IMR-90 (cell line): ENCODE results near the gene SMARCD1. TPM values are rescaled to one million over a fixed set of nuclear protein-coding genes. Genes with fewer than 3 reads are reported as not detected.

Experiments used
- ATAC-seq: fragments of 200-7000 bp; cut with Tn5 transposase; 2 replicates; pipeline ENCODE4 v1.9.1; 2020; ENCODE audit warnings: low read depth, mild to moderate bottlenecking, moderate library complexity
- BruUV-seq: library from RNA; stranded (reverse); fragments of 400-500 nt; replicated peaks from 2 replicates; lab custom pipeline; 2021; lab: Mats Ljungman, UMichigan
- CTCF ChIA-PET: fragments of 300-600 bp; formaldehyde crosslinking; extraction: SDS; loops from one replicate; lab custom pipeline; 2021; ENCODE audit warnings: antibody characterized with exemption; lab: Yijun Ruan, JAX
- POLR2A ChIA-PET: fragments of 300-600 bp; sonication (Branson Sonifier 250); formaldehyde crosslinking; loops from one replicate; lab custom pipeline; 2022; ENCODE audit warnings: antibody characterized with exemption; ENCODE audit not compliant: unreplicated experiment; lab: Charles Lee
- DNase-seq: peaks from one replicate; pipeline ENCODE4 v3.0.0; 2013
- H2AFZ ChIP-seq: replicated peaks from 2 replicates; pipeline ENCODE3; 2013; ENCODE audit warnings: low read length, mild to moderate bottlenecking; ENCODE audit not compliant: poor library complexity
- H2AK5ac ChIP-seq: 2 replicates; pipeline ENCODE4 v1.6.1; 2013; ENCODE audit warnings: low read depth, low read length, inconsistent platforms
- H2AK9ac ChIP-seq: replicated peaks from 2 replicates; pipeline ENCODE3; 2013; ENCODE audit warnings: mild to moderate bottlenecking, low read depth, low read length, moderate library complexity; ENCODE audit not compliant: poor library complexity
- H2BK120ac ChIP-seq: 2 replicates; pipeline ENCODE4 v1.6.1; 2013; ENCODE audit warnings: low read depth, low read length, inconsistent platforms
- H2BK15ac ChIP-seq: 3 replicates; pipeline ENCODE4 v1.6.1; 2013; ENCODE audit warnings: low read depth, low read length, inconsistent platforms
- H2BK20ac ChIP-seq: 2 replicates; pipeline ENCODE4 v1.6.1; 2013; ENCODE audit warnings: low read depth, mild to moderate bottlenecking, inconsistent platforms, low read length, moderate library complexity
- H2BK5ac ChIP-seq: 2 replicates; pipeline ENCODE4 v1.6.1; 2013; ENCODE audit warnings: mild to moderate bottlenecking, low read depth, low read length, inconsistent platforms; ENCODE audit not compliant: poor library complexity, severe bottlenecking
- H3K14ac ChIP-seq: replicated peaks from 2 replicates; pipeline ENCODE4 v1.6.1; 2013; ENCODE audit warnings: low read depth, low read length, inconsistent platforms
- H3K18ac ChIP-seq: 2 replicates; pipeline ENCODE4 v1.6.1; 2013; ENCODE audit warnings: low read depth, low read length, control low read depth
- H3K23ac ChIP-seq: 2 replicates; pipeline ENCODE4 v1.6.1; 2013; ENCODE audit warnings: low read depth, low read length, inconsistent platforms
- H3K27ac ChIP-seq: 2 replicates; pipeline ENCODE4 v1.5.1; 2013; ENCODE audit warnings: mild to moderate bottlenecking, control low read depth, low read length; ENCODE audit not compliant: insufficient read depth
- H3K27me3 ChIP-seq: 2 replicates; pipeline ENCODE4 v1.6.1; 2013; ENCODE audit warnings: low read length; ENCODE audit not compliant: control insufficient read depth, insufficient read depth
- H3K36me3 ChIP-seq: 2 replicates; pipeline ENCODE4 v1.6.1; 2013; ENCODE audit warnings: low read length, mixed read lengths; ENCODE audit not compliant: control insufficient read depth, insufficient read depth
- H3K4ac ChIP-seq: 2 replicates; pipeline ENCODE4 v1.6.1; 2013; ENCODE audit warnings: low read depth, low read length, inconsistent platforms
- H3K4me1 ChIP-seq: 2 replicates; pipeline ENCODE4 v1.6.1; 2013; ENCODE audit warnings: low read length, mixed read lengths; ENCODE audit not compliant: control insufficient read depth, insufficient read depth
- H3K4me2 ChIP-seq: 2 replicates; pipeline ENCODE4 v1.6.1; 2013; ENCODE audit warnings: low read depth, mild to moderate bottlenecking, control low read depth, low read length, moderate library complexity
- H3K4me3 ChIP-seq: 2 replicates; pipeline ENCODE4 v1.5.1; 2013; ENCODE audit warnings: low read depth, mild to moderate bottlenecking, control low read depth, low read length, moderate library complexity; ENCODE audit not compliant: insufficient read depth
- H3K56ac ChIP-seq: 2 replicates; pipeline ENCODE4 v1.6.1; 2013; ENCODE audit warnings: low read length, inconsistent platforms; ENCODE audit not compliant: insufficient read depth; ENCODE audit errors: extremely low read depth
- H3K79me1 ChIP-seq, 2 experiments: 2 replicates each; pipeline ENCODE4 v1.6.1; 2013; ENCODE audit warnings: low read length in 2 of 2, inconsistent platforms in 1 of 2, low read depth in 1 of 2
- H3K9ac ChIP-seq: 2 replicates; pipeline ENCODE4 v1.6.1; 2013; ENCODE audit warnings: low read depth, low read length, control low read depth
- H3K9me1 ChIP-seq: 2 replicates; pipeline ENCODE4 v1.6.1; 2013; ENCODE audit warnings: low read length, inconsistent platforms; ENCODE audit not compliant: insufficient read depth
- H3K9me3 ChIP-seq: 2 replicates; pipeline ENCODE4 v1.6.1; 2013; ENCODE audit warnings: low read length; ENCODE audit not compliant: control insufficient read depth, insufficient read depth
- H4K20me1 ChIP-seq: 2 replicates; pipeline ENCODE4 v1.6.1; 2013; ENCODE audit warnings: low read length, inconsistent platforms; ENCODE audit not compliant: insufficient read depth
- H4K5ac ChIP-seq: 2 replicates; pipeline ENCODE4 v1.6.1; 2013; ENCODE audit warnings: mild to moderate bottlenecking, low read depth, low read length, control low read depth
- H4K8ac ChIP-seq, 2 experiments: 2 replicates each; pipeline ENCODE4 v1.6.1; 2013; ENCODE audit warnings: low read depth in 2 of 2, low read length in 2 of 2, control low read depth in 1 of 2, inconsistent platforms in 1 of 2
- H4K91ac ChIP-seq: 2 replicates; pipeline ENCODE4 v1.6.1; 2013; ENCODE audit warnings: low read depth, low read length, inconsistent platforms; ENCODE audit not compliant: insufficient read depth
- BHLHE40 ChIP-seq: fragments of 150-350 bp; IDR thresholded peaks from 2 replicates; pipeline ENCODE4 v1.6.1; 2016; ENCODE audit warnings: mild to moderate bottlenecking, low read depth, low read length
- FOS ChIP-seq: fragments of 150-350 bp; IDR thresholded peaks from 2 replicates; pipeline ENCODE4 v1.6.1; 2016; ENCODE audit warnings: low read depth, low read length
- MAZ ChIP-seq: IDR thresholded peaks from 2 replicates; pipeline ENCODE4 v1.6.1; 2012; ENCODE audit warnings: low read depth, mild to moderate bottlenecking, low read length, improper control_type of control experiment, moderate library complexity, borderline replicate concordance
- MXI1 ChIP-seq: IDR thresholded peaks from 2 replicates; pipeline ENCODE4 v1.6.1; 2012; ENCODE audit warnings: low read depth, mild to moderate bottlenecking, low read length, moderate library complexity, borderline replicate concordance
- WGBS, 2 experiments: methylation state at CpG; one replicate each; pipeline versions ENCODE4 v1.1.5 to v1.1.7; 2013; ENCODE audit warnings: missing lambda C conversion rate in 2 of 2; ENCODE audit not compliant: insufficient read length in 1 of 2; ENCODE audit errors: extremely low coverage in 2 of 2; 5-methylcytosine and 5-hydroxymethylcytosine counted together
- dilution Hi-C: fragments of 300-500 bp; cut with HindIII; formaldehyde crosslinking; loops from one replicate; pipeline ENCODE4 v1.14.3; 2018; ENCODE audit warnings: low sequenced_read_pairs; ENCODE audit not compliant: unreplicated experiment
- in situ Hi-C: fragments of 300-500 bp; cut with MboI; formaldehyde crosslinking; loops from 3 replicates; pipeline ENCODE4 v1.14.3; 2019; ENCODE audit warnings: low sequenced_read_pairs, inconsistent platforms, mixed read lengths
- intact Hi-C: fragments of 100-400 bp; cut with micrococcal nuclease; formaldehyde crosslinking; loops from 2 replicates; pipeline ENCODE4 v1.10.0; 2022
- polyA plus RNA-seq, 3 experiments: library from polyadenylated mRNA; depleted of rRNA; stranded (reverse); fragments of >200 nt; gene quantifications; 2 replicates each; pipeline ENCODE4 v1.2.3, GENCODE V29; 2012; ENCODE audit warnings: low replicate concordance in 1 of 3
- total RNA-seq: library from RNA; depleted of rRNA; stranded (reverse); fragments of >200 nt; gene quantifications from 2 replicates; pipeline ENCODE4 v1.2.3, GENCODE V29; 2012
- TF ChIP-seq, protein P1 (sequence below): fragments of 150-350 bp; IDR thresholded peaks from 2 replicates; pipeline ENCODE4 v1.6.1; 2016; ENCODE audit warnings: low read depth, mild to moderate bottlenecking, low read length, moderate library complexity, borderline replicate concordance

Gene SMARCD1
- total and polyA plus RNA-seq, 2 of the 4 experiments (the other 2 are of a cell fraction), result 28.1 to 47.9 TPM

DNA sequence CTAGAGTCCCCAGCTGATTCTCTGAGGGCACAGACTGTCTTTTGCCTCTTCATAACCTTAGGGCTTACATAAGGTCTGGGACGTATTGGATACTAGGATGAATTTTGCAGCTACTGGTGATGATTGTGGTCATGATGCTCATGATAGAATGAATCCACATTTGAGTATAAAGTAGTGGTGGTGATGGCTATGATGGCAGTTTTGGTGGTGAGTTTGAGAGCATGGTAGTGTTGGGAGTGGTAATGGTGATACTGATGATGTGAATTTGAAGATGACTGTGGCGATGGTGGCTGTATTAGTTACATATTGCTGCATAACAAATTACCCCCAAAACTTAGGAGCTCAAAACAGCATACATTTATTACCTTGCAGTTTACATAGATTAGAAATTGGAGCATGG, 41.8 kb upstream of the SMARCD1 start:
- H4K20me1 ChIP-seq, result no peaks in the 10 kb centered on the region
- H3K14ac ChIP-seq, result no peak overlapping the region
- BruUV-seq, result no TSS peak
- no peak overlapping the region for H2BK15ac ChIP-seq
- POLR2A ChIA-PET, result no interaction called here
- H3K27ac ChIP-seq, result no peak overlapping the region
- in situ Hi-C loops (no loop called here), dilution Hi-C loops (no loop called here), intact Hi-C loops (no loop called here)
- CTCF ChIA-PET, result no interaction called here
- H2AFZ ChIP-seq, result no peak overlapping the region
- H4K8ac ChIP-seq, result no peak overlapping the region
- H2BK20ac ChIP-seq, result no peak overlapping the region
- no peaks in the 10 kb centered on the region for H3K9me3 ChIP-seq
- H2BK5ac ChIP-seq, result no peak overlapping the region
- no peak overlapping the region for H2BK120ac ChIP-seq
- DNase-seq (no peak), ATAC-seq (no peak)
- no peak overlapping the region for H2AK9ac ChIP-seq
- H4K5ac ChIP-seq, result no peak overlapping the region
- WGBS, 2 experiments, result no CpG with 5 or more reads among the region's 2 CpGs
- H3K4ac ChIP-seq, result no peak overlapping the region
- H3K36me3 ChIP-seq, result no peaks in the 10 kb centered on the region
- peaks cover 22% of the 10 kb centered on the region for H3K27me3 ChIP-seq
- H3K18ac ChIP-seq, result no peak overlapping the region
- no peaks in the 10 kb centered on the region for H3K79me1 ChIP-seq
- no peak overlapping the region for H2AK5ac ChIP-seq
- H3K23ac ChIP-seq, result no peak overlapping the region
- no peak overlapping the region for H3K4me3 ChIP-seq
- TF ChIP-seq, protein P1, sequence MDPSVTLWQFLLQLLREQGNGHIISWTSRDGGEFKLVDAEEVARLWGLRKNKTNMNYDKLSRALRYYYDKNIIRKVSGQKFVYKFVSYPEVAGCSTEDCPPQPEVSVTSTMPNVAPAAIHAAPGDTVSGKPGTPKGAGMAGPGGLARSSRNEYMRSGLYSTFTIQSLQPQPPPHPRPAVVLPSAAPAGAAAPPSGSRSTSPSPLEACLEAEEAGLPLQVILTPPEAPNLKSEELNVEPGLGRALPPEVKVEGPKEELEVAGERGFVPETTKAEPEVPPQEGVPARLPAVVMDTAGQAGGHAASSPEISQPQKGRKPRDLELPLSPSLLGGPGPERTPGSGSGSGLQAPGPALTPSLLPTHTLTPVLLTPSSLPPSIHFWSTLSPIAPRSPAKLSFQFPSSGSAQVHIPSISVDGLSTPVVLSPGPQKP, result no peak
- no peak for TF ChIP-seq BHLHE40
- TF ChIP-seq FOS, result no peak
- TF ChIP-seq MAZ, result no peak
- TF ChIP-seq MXI1, result no peak
- H3K4me2 ChIP-seq, result no peak overlapping the region
- H3K56ac ChIP-seq, result no peak overlapping the region
- H3K4me1 ChIP-seq, result no peaks in the 10 kb centered on the region
- H4K91ac ChIP-seq, result no peak overlapping the region
- H3K9ac ChIP-seq, result no peak overlapping the region
- no peaks in the 10 kb centered on the region for H3K9me1 ChIP-seq
